ENCODE measurements around the gene INSYN1. TPM values are rescaled to one million over a fixed set of nuclear protein-coding genes. Genes with fewer than 3 reads are reported as not detected.

Gene INSYN1
- total and polyA plus RNA-seq, 5 experiments from 2014 or later = not detected

DNA sequence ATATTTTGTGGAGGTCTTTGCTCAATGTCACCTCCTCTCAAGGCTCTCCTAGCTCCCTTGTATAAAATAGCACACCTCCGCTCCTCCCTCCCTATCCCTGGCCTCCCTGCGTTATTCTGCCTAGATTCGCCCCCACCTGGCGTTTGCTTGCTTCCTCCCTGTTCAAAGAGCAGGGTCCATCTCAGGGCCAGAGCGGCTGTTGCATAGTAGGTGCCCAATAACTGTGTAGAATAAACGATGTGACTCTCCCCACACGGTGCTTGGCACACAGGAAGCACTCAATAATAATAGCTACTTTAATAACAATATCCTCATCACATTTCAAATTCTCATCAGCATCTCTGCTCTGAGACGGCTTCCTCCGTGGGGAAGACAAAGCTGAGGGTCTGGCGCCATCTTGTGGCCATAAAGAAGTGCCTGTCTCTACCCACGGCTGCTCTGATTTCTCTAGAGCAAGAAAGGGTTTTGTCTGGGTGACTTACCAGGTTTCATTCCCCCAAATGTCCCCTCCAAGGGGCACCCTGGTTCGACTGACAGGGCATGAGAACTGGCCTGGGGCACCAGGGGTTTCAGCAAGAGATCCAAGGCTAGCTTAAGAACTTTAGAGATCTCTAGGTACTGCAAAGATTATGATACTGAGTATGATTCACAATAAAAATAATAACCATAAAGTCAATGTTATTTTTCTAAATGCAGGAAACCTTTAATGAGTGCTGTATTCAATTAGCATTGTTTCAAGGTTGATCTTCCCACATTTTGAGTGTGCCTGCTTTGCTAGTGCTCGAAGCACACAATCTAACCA is 52.9 kb downstream of the INSYN1 start:
- peaks cover 0 to 2% (median 0%) of the 10 kb centered on the region in 9 donors for H3K9me3 Mint-ChIP-seq
- no peak overlapping the region for H3K4me3 Mint-ChIP-seq
- DNase-seq = peak; percentile 47 to 86 (median 68)
- POLR2A ChIA-PET = interaction anchor here (1.3 kb wide), 1 partner anchor 23 kb away, joined by 5 read pairs; no protein-coding TSS in a partner anchor
- peaks cover 15 to 20% (median 19%) of the 10 kb centered on the region in 4 donors for H3K4me1 Mint-ChIP-seq
- ATAC-seq = peak; percentile 42 to 71
- peaks cover 25 to 92% (median 49%) of the 10 kb centered on the region in 5 donors for H3K27me3 Mint-ChIP-seq
- no peaks in the 10 kb centered on the region for H3K36me3 Mint-ChIP-seq
- H3K27ac Mint-ChIP-seq = peak overlapping the region in 4 of 10 donors; percentile 12 to 69 (median 48)

DNA sequence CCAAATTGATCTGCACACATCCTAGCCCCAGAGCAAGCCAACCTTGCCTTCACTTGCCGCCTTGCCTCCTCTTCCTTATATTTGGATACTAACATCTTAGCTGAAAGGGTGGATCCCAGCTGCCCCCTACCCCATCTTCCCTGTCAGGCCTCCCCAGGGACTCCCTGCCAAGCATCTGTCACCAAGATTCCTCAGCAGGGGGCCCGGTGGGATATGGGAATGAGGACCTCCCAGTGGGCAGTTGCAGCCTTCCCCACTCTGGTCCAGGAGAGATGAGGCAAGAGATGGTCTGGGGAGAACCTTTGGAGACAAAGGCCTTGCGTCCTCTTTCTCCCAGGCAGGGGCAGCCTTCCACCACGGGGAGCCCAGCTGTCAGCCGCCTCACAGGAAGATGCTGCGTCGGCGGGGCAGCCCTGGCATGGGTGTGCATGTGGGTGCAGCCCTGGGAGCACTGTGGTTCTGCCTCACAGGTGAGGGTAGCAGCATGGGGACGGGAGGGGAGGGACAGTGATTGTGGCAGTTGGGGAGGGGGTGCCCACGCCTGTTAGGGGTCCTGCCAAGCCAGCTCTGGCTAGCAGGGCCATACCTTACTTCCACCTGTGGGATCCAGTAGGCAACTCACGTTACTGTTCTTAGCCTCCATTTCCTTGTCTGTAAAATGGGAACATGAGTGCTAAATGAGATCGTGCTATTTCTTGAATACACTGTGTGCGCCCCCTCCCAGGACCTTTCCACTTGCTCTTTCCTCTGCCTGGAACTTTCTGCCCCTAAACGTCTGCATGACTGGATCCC is 53.7 kb downstream of the INSYN1 start:
- POLR2A ChIA-PET = interaction anchor here (1.3 kb wide), 1 partner anchor 22 kb away, joined by 5 read pairs; no protein-coding TSS in a partner anchor
- Mint-ChIP-seq H3K27ac (peak overlapping the region in 1 of 10 donors; percentile 37), H3K4me1 (peaks cover 16 to 20% (median 18%) of the 10 kb centered on the region in 4 donors), H3K27me3 (peaks cover 24 to 87% (median 44%) of the 10 kb centered on the region in 5 donors), H3K36me3 (no peaks in the 10 kb centered on the region), H3K9me3 (no peaks in the 10 kb centered on the region), H3K4me3 (no peak overlapping the region)
- ATAC-seq (no peak), DNase-seq (no peak)

DNA sequence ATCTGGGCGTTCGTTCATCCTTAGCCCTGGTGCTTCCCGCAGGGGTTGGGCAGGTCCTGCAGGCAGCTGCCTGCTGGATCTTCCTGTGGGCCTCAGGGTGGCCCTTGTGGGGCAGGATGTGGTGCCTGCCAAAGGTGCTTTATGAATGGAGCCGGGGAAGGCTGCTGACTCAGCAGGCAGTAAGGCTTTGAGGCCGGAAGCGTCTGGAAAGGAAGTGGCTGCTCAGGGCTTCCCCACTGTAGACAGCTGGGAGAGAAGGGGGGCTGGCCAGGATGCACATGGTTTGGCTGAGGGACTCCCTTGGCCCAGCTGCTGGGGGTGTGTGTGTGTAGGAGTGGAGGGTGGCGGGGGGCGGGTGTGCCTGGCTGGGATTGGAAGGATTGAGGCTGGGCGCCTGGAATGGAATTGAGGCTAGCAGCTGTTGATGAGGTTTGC is 56.1 kb downstream of the INSYN1 start:
- ATAC-seq (peak; percentile 88 to 96), DNase-seq (peak; percentile 33 to 84 (median 65))
- H3K9me3 Mint-ChIP-seq = no peaks in the 10 kb centered on the region
- no peaks in the 10 kb centered on the region for H3K36me3 Mint-ChIP-seq
- peak overlapping the region in 4 of 10 donors; percentile 21 to 87 (median 60) for H3K27ac Mint-ChIP-seq
- H3K4me3 Mint-ChIP-seq = peak overlapping the region in 6 of 10 donors; percentile 13 to 72 (median 30)
- H3K27me3 Mint-ChIP-seq = peaks cover 37 to 78% (median 60%) of the 10 kb centered on the region in 5 donors
- peaks cover 17 to 21% (median 19%) of the 10 kb centered on the region in 4 donors for H3K4me1 Mint-ChIP-seq
- POLR2A ChIA-PET = interaction anchor here (0.8 kb wide), 1 partner anchor 24 kb away, joined by 4 read pairs; no protein-coding TSS in a partner anchor

DNA sequence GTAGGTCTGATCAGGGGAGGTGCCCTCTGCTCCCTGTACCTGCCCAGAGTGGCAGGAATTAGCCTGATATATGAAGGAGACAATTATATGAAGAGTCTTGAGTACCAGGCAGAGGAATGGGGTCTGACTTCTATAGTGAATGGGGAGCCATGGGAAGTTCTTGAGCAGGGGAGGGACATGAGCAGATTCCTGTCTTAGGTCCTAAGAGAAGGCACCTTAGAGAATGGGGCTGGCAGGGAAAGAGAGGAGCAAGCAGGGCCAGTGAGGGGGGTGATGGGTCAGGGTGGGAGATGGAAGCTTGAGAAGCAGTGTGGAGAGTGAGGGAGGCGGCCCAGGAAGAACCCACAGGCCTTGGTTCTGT is 56.5 kb downstream of the INSYN1 start:
- DNase-seq (no peak), ATAC-seq (no peak)
- H3K27ac Mint-ChIP-seq = peak overlapping the region in 3 of 10 donors; percentile 58 to 87 (median 63)
- H3K4me3 Mint-ChIP-seq = peak overlapping the region in 5 of 10 donors; percentile 13 to 72 (median 33)
- no peaks in the 10 kb centered on the region for H3K9me3 Mint-ChIP-seq
- peaks cover 37 to 75% (median 57%) of the 10 kb centered on the region in 5 donors for H3K27me3 Mint-ChIP-seq
- H3K36me3 Mint-ChIP-seq = no peaks in the 10 kb centered on the region
- POLR2A ChIA-PET = no interaction called here
- H3K4me1 Mint-ChIP-seq = peaks cover 17 to 21% (median 19%) of the 10 kb centered on the region in 4 donors

DNA sequence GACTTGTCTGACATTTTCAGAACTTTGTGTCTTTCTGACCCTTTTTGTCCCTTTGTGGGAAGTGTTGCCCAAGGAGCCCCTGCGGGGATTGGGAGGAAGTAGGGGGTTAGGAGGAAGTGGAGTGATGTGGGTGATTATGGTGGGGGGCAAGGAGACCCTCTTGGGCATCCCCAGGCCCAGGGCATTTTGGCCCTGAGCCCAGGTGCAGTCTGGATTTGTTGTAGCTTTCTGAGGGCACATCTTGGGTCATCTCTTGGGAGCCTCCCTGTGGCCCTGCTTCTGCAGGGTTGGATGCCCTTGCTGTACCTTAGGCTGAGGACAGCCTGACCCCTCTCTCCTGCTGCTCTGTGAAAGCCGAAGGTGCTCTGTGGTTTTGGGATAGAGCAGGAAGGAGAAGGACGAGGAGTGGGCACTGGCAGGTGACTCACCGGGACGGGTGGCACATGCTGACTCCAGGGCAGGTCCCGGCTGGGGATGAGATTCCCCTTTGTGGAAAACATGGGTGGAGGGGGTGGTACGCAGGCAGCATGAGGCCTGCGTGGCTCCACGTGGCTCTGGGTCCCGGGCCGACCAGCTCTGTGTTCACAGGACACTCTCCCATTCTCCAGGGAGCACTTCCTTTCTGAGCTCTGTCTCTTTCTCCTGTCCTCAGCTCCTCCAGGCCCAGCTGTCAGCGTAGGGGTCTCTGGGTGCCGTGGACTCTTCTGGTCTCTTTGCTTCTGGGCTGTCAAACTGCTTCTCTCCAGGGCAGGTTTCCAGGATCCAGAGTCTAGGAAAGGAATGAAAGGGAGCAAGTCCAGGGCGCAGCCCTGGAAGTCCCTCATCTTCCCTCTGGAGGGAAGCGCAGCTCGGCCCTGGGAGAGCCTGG is 57.1 kb downstream of the INSYN1 start:
- no peak for ATAC-seq
- Mint-ChIP-seq H3K4me3 (peak overlapping the region in 1 of 10 donors; percentile 54), H3K36me3 (no peaks in the 10 kb centered on the region), H3K9me3 (no peaks in the 10 kb centered on the region), H3K4me1 (peaks cover 17 to 21% (median 19%) of the 10 kb centered on the region in 4 donors), H3K27me3 (peaks cover 37 to 70% (median 52%) of the 10 kb centered on the region in 5 donors), H3K27ac (no peak overlapping the region)
- POLR2A ChIA-PET = no interaction called here
- DNase-seq = no peak

DNA sequence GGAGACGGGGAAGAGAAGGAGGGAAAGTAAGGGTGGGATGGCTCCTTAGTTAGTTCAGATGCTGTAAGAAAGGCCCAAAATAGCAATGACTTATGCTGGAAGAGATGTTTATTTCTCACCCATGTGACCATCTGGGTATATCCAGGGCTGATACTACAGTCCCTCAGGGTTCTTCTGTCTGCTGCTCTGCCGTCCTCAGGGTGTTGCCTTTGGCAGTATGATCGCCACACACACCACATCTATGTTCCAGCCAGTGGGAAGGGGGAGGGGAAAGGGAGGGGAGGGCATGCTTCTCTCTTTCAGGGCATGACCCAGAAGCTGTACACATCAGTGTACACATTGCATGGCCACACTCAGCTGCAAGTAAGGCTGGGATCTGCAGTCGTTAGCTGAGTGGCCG is 58.7 kb downstream of the INSYN1 start:
- no peak for ATAC-seq
- POLR2A ChIA-PET = no interaction called here
- H3K9me3 Mint-ChIP-seq = no peaks in the 10 kb centered on the region
- no peak for DNase-seq
- H3K27ac Mint-ChIP-seq = no peak overlapping the region
- no peak overlapping the region for H3K4me3 Mint-ChIP-seq
- H3K4me1 Mint-ChIP-seq = peaks cover 14 to 20% (median 17%) of the 10 kb centered on the region in 4 donors
- no peaks in the 10 kb centered on the region for H3K36me3 Mint-ChIP-seq
- H3K27me3 Mint-ChIP-seq = peaks cover 31 to 61% (median 43%) of the 10 kb centered on the region in 5 donors

DNA sequence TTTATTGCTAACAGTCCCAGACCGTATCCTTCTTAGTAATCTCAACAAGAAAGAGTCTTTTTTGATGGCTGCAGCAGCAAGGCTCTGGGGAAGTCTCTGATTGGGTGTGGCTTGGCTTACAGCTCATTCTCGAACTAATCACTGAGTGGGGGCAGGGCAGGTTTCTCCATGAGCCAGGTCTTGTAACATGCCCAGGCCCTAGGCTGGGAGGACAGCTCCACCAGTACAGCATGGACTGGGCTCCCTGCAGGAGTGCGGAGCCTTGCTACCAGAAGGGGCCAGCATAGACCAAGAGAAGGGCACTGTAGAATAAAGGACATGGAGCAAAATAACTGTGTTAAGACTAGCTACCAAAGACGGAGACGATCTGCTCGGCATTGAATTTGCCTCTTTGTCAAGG is 61.8 kb downstream of the INSYN1 start:
- Mint-ChIP-seq H3K27ac (no peak overlapping the region), H3K4me3 (no peak overlapping the region), H3K9me3 (no peaks in the 10 kb centered on the region), H3K27me3 (peaks cover 30 to 65% (median 48%) of the 10 kb centered on the region in 5 donors), H3K4me1 (peaks cover 1 to 3% (median 2%) of the 10 kb centered on the region in 4 donors), H3K36me3 (no peaks in the 10 kb centered on the region)
- DNase-seq (no peak), ATAC-seq (no peak)
- POLR2A ChIA-PET = no interaction called here

DNA sequence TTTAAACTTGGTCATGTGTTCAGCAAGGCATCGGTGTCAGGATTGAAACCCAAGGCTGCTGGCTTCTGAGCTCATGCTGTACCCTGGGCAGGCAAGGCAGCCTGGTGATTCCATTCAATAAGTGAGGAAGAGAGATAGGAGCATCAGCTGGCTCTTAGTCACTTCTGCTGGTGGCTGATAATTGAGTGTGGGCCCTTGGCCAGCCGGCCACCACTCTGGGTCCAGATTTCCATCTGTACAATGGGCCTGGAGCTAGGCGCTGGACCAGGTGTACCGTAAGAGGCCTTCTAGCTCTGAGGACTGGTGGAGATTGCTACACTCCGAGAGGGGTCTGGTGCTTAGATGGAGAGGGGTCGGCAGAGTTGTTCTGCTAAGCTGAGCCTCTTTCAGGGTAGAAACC is 64.7 kb downstream of the INSYN1 start:
- DNase-seq = no peak
- Mint-ChIP-seq H3K36me3 (no peaks in the 10 kb centered on the region), H3K4me1 (peaks cover 8 to 18% (median 9%) of the 10 kb centered on the region in 4 donors), H3K4me3 (no peak overlapping the region), H3K27ac (no peak overlapping the region), H3K27me3 (peaks cover 34 to 60% (median 52%) of the 10 kb centered on the region in 5 donors), H3K9me3 (no peaks in the 10 kb centered on the region)
- no peak for ATAC-seq
- POLR2A ChIA-PET = no interaction called here

DNA sequence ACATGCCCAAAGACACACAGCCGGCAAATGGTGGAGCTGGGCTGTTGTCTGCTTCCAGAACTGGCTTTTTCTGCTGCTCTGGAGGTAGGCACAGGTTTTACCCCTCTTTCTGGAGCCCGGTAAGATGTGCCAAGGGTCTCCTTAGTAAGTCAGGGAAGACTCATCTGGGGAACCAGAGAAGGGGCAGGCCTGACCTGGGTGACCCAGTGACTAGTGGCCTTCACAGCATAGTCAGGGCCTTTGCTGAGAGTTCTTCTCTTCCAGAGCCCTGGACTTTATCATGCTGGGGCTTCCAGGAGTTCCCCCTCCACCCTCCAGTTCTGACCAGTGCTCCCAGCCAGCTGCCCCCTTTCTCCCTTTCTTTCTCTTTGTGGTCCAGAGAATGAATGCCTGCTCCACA is 65.8 kb downstream of the INSYN1 start:
- H3K4me1 Mint-ChIP-seq = peaks cover 6 to 18% (median 12%) of the 10 kb centered on the region in 4 donors
- no peaks in the 10 kb centered on the region for H3K36me3 Mint-ChIP-seq
- DNase-seq = no peak
- POLR2A ChIA-PET = no interaction called here
- H3K27ac Mint-ChIP-seq = no peak overlapping the region
- no peaks in the 10 kb centered on the region for H3K9me3 Mint-ChIP-seq
- H3K4me3 Mint-ChIP-seq = no peak overlapping the region
- no peak for ATAC-seq
- peaks cover 35 to 67% (median 54%) of the 10 kb centered on the region in 5 donors for H3K27me3 Mint-ChIP-seq

DNA sequence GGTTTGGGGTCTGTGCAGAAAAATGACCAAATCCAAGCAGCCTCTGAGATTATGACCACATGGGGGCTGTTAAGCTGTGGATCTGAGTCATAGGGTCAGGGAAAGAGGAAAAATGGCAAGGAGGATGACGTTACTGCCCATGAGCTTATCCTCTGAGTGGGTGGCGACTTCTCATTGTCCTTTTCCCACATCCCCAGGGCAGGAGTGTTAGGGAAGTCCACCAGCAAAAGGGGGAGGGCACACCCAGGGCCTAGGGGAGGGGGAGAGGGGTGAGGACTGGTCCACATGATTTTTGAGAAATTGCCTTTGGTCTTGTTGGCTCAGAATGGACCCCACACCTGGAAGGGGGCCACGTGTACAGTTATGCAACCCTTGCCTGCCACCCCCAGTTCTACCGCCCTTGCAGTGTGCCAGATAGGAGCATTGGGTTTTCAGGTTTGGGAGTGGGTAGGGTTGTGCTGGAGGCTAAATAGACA is 66.3 kb downstream of the INSYN1 start:
- no peak overlapping the region for H3K4me3 Mint-ChIP-seq
- peaks cover 6 to 18% (median 12%) of the 10 kb centered on the region in 4 donors for H3K4me1 Mint-ChIP-seq
- H3K9me3 Mint-ChIP-seq = no peaks in the 10 kb centered on the region
- H3K27ac Mint-ChIP-seq = no peak overlapping the region
- ATAC-seq = no peak
- H3K36me3 Mint-ChIP-seq = no peaks in the 10 kb centered on the region
- H3K27me3 Mint-ChIP-seq = peaks cover 38 to 72% (median 58%) of the 10 kb centered on the region in 5 donors
- no peak for DNase-seq
- POLR2A ChIA-PET = interaction anchor here (0.5 kb wide), 1 partner anchor 1671 kb away, joined by 8 read pairs; no protein-coding TSS in a partner anchor

DNA sequence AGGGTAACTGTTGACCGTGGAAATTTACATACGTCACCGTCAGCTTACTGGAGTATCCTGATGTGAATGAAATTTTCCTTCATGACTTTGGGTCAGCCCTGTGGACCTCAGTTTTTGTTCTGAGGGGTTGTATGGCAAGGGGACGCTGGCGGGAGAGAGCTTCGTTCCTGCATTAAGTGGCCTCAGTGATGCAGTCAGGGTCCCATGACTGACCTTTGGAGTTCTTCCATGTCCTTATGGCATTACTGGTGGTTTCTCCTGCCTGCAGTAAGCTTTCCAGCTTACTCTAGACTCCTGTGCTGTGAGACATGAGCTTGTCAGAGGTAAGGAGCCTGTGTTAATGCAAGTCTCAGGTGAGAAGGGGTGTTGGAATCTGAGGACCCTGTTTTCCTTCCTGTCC is 67.2 kb downstream of the INSYN1 start:
- H3K4me3 Mint-ChIP-seq = peak overlapping the region in 5 of 10 donors; percentile 20 to 65 (median 38)
- peaks cover 6 to 18% (median 12%) of the 10 kb centered on the region in 4 donors for H3K4me1 Mint-ChIP-seq
- H3K36me3 Mint-ChIP-seq = no peaks in the 10 kb centered on the region
- H3K27ac Mint-ChIP-seq = no peak overlapping the region
- H3K27me3 Mint-ChIP-seq = peaks cover 42 to 80% (median 65%) of the 10 kb centered on the region in 5 donors
- POLR2A ChIA-PET = no interaction called here
- no peak for ATAC-seq
- no peak for DNase-seq
- no peaks in the 10 kb centered on the region for H3K9me3 Mint-ChIP-seq
